GM19438 (cell line): ENCODE data around the gene NR1I3.
"Not testable (repeated sequence)": the region's sequence is repeated elsewhere in the genome, so short reads cannot be mapped to it uniquely, and the experiment has no call there.

Experiments
- ATAC-seq: cut with Tn5 transposase; IDR thresholded peaks from one replicate; pipeline ENCODE4 v1.9.1; 2021; ENCODE audit warnings: low read depth; ENCODE audit not compliant: unreplicated experiment

Gene NR1I3

GRCh38 chr1:161251579-161251978 is 13.6 kb upstream of the NR1I3 start:
- ATAC-seq = no peak

GRCh38 chr1:161250829-161251228 is 12.8 kb upstream of the NR1I3 start:
- no peak for ATAC-seq

- not testable (repeated sequence) for ATAC-seq
Measured at GRCh38 chr1:161250100-161250499, 12.1 kb upstream of the NR1I3 start.

GRCh38 chr1:161244888-161245287 is 6.9 kb upstream of the NR1I3 start:
- no peak for ATAC-seq

GRCh38 chr1:161242313-161242712 is 4.3 kb upstream of the NR1I3 start:
- ATAC-seq = no peak

- no peak for ATAC-seq
Measured at GRCh38 chr1:161241682-161242081, 3.7 kb upstream of the NR1I3 start.

GRCh38 chr1:161235957-161236775 is 1.8 kb downstream of the NR1I3 start:
- ATAC-seq = no peak

GRCh38 chr1:161233102-161233501 is 4.9 kb downstream of the NR1I3 start:
- no peak for ATAC-seq

- ATAC-seq = no peak
Measured at GRCh38 chr1:161230762-161231161, 7.2 kb downstream of the NR1I3 start.

GRCh38 chr1:161229896-161230295 is 8.1 kb downstream of the NR1I3 start:
- ATAC-seq = no peak

- ATAC-seq = no peak
Measured at GRCh38 chr1:161228032-161228431, 10.0 kb downstream of the NR1I3 start.

GRCh38 chr1:161227196-161227871 is 10.7 kb downstream of the NR1I3 start:
- ATAC-seq = peak; percentile 34

GRCh38 chr1:161226759-161227158 is 11.2 kb downstream of the NR1I3 start:
- ATAC-seq = no peak

- ATAC-seq = no peak
Measured at GRCh38 chr1:161226320-161226711, 11.7 kb downstream of the NR1I3 start.

GRCh38 chr1:161225534-161226319 is 12.3 kb downstream of the NR1I3 start, which contains the start of gene TOMM40L:
Gene TOMM40L (plus strand): TSS chr1:161226060. CDS start chr1:161226490, 430 bp downstream.
- peak; percentile 93 for ATAC-seq

- no peak for ATAC-seq
Measured at GRCh38 chr1:161225178-161225533, 12.8 kb downstream of the NR1I3 start.

GRCh38 chr1:161224695-161225087 is 13.3 kb downstream of the NR1I3 start:
- not testable (repeated sequence) for ATAC-seq

- no peak for ATAC-seq
Measured at GRCh38 chr1:161223805-161224694, 14.0 kb downstream of the NR1I3 start.

GRCh38 chr1:161222175-161223019 is 15.6 kb downstream of the NR1I3 start:
- no peak for ATAC-seq
